ENCODE measurements around the gene FHAD1. TPM values are rescaled to one million over a fixed set of nuclear protein-coding genes. Genes with fewer than 3 reads are reported as not detected.
"Not testable (repeated sequence)": the region's sequence is repeated elsewhere in the genome, so short reads cannot be mapped to it uniquely, and the experiment has no call there.

Gene FHAD1
- total RNA-seq, 1 experiment from 2014 or later, result 0.83 TPM

DNA sequence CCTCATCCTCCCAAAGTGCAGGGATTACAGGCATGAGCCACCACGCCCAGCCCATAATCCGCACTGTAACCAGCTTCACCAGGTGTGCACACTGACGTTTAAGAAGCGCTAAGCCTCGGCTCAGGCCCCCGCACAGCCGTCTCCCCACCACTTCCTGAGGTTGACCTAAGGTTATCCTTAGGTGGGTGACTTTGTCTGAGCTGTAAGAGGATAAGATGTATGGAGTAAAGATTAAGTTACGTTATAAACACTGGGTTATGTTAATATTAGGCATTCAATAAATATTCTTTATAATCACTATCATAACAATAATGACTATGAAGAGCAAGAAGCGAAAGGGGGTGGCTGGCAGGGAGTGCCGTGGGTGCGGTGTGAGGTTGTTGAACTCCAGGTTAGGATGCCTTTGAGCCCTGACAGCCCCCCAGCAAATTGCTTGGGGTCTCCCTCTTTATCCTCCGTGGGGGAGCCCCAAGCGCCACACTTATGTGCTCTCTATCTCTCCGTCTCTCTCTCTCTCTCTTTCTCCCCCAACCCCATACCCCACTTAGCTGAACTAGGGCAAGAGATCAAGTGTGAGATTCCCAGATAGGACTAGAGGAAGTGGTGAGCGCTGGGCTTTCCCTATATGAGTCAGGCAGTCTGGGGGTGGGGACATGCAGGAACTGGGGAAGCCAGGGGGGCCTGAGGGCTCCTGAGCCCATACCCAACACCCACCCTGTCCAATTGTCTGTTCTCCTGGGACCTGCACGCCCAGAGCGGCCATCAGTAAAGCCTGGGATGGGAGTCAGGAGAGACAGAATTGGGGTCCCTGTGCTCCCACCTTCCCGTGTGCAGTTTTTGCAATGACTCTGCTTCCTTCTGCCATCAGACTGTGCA, 170.3 kb downstream of the FHAD1 start:
- H3K4me3 ChIP-seq (ENCODE audit: insufficient read depth, low read depth, low read length), result no peak overlapping the region
- DNase-seq, result peak; percentile 60
- 0 out of 2 replicates have a peak, but pooled peaks cover 1% of the 10 kb centered on the region for H3K27me3 ChIP-seq (ENCODE audit: control insufficient read depth, insufficient read depth, low read length)
- H3K36me3 ChIP-seq (replicated peaks; ENCODE audit: control insufficient read depth, insufficient read depth, low read length), result no peaks in the 10 kb centered on the region

DNA sequence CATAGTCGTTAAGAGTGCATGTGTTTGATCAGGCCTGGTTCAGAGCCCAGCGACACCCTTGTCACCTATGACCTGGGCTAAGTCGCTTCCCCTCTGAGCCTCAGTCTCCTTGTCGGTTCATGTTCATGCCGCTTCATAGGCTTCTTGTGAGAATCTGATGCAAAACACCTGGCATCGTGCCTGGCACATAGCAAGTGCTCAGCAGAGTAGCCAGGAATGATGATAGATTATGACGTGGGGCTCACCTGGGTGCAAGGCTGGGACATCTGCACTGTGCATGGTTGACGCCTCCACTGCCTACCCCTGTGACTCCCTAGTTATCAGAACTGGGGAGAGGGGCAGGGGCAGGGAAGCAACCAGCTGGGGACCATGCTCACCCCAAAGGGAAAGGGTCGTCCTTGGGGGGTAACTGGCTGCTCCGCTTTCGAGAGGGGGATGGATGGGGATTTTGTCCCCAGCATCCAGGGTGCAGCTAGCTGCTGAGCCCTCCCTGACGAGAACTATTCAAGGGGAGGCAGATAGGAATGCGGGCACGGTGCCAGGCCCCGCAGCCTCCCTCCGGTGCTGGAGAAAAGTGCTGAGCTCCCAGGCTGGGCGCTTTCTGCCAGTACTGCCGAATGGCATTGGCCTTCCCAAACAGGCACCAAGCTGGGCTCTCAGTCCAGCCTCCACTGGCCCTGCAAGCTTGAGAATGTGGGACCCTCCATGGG, 171.9 kb downstream of the FHAD1 start:
- H3K27me3 ChIP-seq (ENCODE audit: control insufficient read depth, insufficient read depth, low read length), result no peaks in the 10 kb centered on the region
- no peak overlapping the region for H3K4me3 ChIP-seq (ENCODE audit: insufficient read depth, low read depth, low read length)
- DNase-seq, result no peak
- H3K36me3 ChIP-seq (replicated peaks; ENCODE audit: control insufficient read depth, insufficient read depth, low read length), result no peaks in the 10 kb centered on the region

DNA sequence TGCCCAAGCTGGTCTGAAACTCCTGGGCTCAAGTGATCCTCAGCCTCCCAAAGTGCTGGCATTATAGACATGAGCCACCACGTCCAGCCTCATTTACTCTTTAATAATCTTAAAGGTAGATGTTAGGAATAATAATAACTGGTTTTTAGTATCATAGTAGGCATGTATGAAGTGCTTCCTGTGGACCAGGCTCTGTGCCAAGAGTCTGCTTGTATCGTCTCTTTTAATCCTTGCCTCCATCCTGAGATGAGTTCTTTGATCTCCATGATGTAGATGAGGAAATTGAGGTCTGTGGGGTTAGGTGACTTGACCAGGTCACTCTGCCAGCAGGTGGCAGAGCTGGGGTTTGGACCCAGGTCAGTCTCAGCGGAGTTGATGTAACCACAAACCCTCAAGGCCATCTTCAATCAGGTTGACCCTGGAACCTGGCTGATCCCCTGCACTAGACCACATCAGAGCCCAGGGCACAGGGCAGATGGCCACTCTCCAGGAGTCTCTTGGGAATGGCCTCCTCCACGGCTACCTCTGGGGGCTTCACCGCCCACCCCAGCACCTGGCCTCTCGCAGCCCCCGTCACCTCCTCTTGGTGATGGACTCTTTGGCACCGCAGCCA, 173.9 kb downstream of the FHAD1 start:
- Histone ChIP-seq H3K4me3 (ENCODE audit: insufficient read depth, low read depth, low read length) (no peak overlapping the region), H3K36me3 (replicated peaks; ENCODE audit: control insufficient read depth, insufficient read depth, low read length) (no peaks in the 10 kb centered on the region), H3K27me3 (ENCODE audit: control insufficient read depth, insufficient read depth, low read length) (no peaks in the 10 kb centered on the region)
- no peak for DNase-seq

DNA sequence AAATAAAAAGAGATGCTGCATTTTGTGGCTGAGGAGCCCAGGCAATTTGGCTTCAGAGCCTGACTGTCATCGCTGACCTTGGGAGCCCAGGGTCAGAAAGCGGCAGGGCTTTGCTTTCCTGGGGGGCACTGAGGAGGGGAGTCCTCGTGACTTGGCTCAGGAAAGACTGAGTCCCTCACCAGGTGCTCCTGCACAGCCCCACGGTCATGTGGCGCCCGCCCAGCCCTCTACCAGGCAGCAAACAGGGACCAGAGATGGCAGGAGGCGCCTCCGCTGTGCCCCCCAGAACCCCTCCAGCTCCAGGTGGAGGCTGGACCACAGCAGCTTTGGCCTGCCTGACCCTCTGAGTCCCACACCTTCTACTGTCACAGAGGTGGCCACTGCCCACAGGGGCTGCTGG, 175.8 kb downstream of the FHAD1 start:
- Histone ChIP-seq H3K4me3 (ENCODE audit: insufficient read depth, low read depth, low read length) (no peak overlapping the region), H3K36me3 (replicated peaks; ENCODE audit: control insufficient read depth, insufficient read depth, low read length) (peaks cover 2% of the 10 kb centered on the region), H3K27me3 (ENCODE audit: control insufficient read depth, insufficient read depth, low read length) (no peaks in the 10 kb centered on the region)
- DNase-seq, result no peak

DNA sequence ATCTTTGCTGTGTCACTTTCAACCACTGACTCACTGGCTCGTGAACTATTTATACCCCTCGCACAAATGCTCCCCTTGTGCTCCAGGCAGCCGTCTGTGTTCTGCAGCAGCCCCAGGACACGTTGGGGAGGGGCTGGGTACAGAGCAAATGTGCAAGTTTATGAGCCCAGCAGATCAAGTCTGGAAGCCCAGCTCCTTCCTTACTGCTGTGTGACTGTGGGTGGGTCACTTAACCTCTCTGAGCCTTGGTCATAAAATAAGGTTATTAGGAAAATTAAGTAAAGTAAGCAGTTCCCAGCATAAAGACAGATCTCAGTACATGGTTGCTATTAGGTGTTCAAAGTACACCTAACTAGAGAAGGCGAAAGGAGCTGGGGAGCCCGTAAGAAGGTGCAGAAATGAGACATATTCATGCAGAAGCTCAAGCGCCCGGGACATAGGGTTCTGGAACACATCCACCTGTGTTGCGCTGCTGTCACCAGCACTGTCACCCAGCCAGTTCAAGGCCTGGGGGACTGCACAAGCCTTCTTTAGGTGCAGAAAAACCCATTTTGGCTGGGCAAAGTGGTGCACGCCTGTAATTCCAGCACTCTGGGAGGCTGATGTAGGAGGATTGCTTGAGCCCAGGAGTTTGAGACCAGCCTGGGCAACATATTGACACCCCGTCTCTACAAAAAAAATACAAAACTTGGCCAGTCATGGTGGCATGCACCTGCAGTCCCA, 176.5 kb downstream of the FHAD1 start:
- no peak overlapping the region for H3K4me3 ChIP-seq (ENCODE audit: insufficient read depth, low read depth, low read length)
- no peaks in the 10 kb centered on the region for H3K27me3 ChIP-seq (ENCODE audit: control insufficient read depth, insufficient read depth, low read length)
- peaks cover 2% of the 10 kb centered on the region for H3K36me3 ChIP-seq (replicated peaks; ENCODE audit: control insufficient read depth, insufficient read depth, low read length)
- DNase-seq, result no peak

DNA sequence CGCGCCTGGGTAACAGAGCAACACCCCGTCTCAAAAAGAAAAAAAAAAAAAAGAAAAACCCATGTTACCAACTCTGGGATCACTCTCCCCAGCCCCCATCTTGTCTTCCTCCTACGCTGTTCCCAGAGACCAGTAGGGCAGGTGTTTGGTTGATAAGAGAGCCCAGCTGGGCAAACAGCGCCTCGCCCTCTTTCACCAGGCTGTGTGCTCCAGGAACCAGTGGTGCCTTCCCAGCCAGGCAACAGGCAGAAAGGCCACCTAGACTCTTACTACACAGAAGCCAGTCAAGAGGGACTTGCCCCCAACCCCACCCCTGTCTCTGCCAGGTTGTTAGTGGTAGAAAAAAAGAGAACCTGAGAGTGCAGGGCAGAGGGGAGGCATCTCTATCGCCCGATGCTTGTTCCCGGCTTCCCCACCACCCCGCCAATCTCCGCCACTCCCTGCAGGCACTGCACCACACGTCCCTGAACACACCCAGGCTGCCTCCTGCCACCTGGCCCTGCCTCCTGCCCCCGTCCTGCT, 177.2 kb downstream of the FHAD1 start:
- H3K4me3 ChIP-seq (ENCODE audit: insufficient read depth, low read depth, low read length), result no peak overlapping the region
- H3K27me3 ChIP-seq (ENCODE audit: control insufficient read depth, insufficient read depth, low read length), result no peaks in the 10 kb centered on the region
- H3K36me3 ChIP-seq (replicated peaks; ENCODE audit: control insufficient read depth, insufficient read depth, low read length), result peaks cover 2% of the 10 kb centered on the region
- DNase-seq, result peak; percentile 52

DNA sequence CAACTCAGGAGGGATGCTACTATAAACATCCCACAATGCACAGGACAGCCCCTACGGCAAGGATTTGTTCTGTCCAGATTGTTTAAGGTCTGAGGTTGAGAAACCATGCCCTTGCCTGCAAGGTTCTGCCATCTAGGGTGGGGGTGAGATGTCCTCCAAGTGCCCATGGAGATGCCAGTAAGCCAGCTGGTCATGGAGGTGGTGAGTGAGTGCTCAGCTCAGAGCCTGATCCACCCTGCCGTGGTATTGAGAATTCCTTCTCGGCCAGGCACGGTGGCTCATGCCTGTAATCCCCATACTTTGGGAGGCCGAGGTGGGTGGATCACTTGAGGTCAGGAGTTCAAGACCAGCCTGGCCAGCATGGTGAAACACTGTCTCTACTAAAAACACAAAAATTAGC, 178.0 kb downstream of the FHAD1 start:
- peaks cover 2% of the 10 kb centered on the region for H3K36me3 ChIP-seq (replicated peaks; ENCODE audit: control insufficient read depth, insufficient read depth, low read length)
- no peak overlapping the region for H3K4me3 ChIP-seq (ENCODE audit: insufficient read depth, low read depth, low read length)
- no peak for DNase-seq
- no peaks in the 10 kb centered on the region for H3K27me3 ChIP-seq (ENCODE audit: control insufficient read depth, insufficient read depth, low read length)

DNA sequence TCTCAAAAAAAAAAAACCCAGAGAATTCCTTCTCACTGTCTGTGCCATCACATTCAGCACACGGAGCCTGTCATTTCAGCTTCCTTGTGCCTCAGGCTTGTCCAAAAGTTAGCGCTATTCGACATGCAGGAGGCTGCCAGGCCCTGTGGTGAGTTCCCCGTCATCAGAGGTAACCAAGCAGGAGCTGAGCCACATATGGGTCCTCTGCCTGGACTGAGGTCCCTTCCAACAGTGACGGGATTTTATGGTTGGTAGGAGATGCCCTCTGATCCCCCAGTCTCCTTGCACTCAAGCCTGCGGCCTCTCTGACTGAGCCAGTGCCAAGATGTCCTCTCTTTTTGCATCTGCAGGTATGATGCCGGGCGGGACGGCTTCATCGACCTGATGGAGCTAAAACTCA, 178.5 kb downstream of the FHAD1 start:
- Histone ChIP-seq H3K4me3 (ENCODE audit: insufficient read depth, low read depth, low read length) (no peak overlapping the region), H3K27me3 (ENCODE audit: control insufficient read depth, insufficient read depth, low read length) (no peaks in the 10 kb centered on the region), H3K36me3 (replicated peaks; ENCODE audit: control insufficient read depth, insufficient read depth, low read length) (peaks cover 2% of the 10 kb centered on the region)
- no peak for DNase-seq

DNA sequence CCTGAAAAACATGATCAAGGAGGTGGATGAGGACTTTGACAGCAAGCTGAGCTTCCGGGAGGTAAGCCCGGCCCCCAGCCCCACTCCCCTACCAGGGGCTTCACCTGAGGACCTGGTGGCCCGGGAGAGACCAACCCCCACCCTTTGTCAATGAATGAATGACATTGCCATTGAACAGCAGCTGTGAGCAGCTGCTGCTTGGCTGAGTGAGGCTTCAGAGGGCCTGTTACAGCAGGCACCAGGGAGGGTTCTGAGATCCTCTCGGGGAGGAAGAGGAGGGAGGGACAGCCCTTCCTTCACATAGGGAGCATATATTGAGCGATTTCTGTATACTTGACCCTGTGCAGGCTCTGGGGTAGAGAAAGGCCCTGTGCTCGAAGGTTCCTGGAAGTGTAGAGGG, 178.9 kb downstream of the FHAD1 start:
- no peaks in the 10 kb centered on the region for H3K27me3 ChIP-seq (ENCODE audit: control insufficient read depth, insufficient read depth, low read length)
- no peak overlapping the region for H3K4me3 ChIP-seq (ENCODE audit: insufficient read depth, low read depth, low read length)
- H3K36me3 ChIP-seq (replicated peaks; ENCODE audit: control insufficient read depth, insufficient read depth, low read length), result peaks cover 2% of the 10 kb centered on the region
- DNase-seq, result no peak

DNA sequence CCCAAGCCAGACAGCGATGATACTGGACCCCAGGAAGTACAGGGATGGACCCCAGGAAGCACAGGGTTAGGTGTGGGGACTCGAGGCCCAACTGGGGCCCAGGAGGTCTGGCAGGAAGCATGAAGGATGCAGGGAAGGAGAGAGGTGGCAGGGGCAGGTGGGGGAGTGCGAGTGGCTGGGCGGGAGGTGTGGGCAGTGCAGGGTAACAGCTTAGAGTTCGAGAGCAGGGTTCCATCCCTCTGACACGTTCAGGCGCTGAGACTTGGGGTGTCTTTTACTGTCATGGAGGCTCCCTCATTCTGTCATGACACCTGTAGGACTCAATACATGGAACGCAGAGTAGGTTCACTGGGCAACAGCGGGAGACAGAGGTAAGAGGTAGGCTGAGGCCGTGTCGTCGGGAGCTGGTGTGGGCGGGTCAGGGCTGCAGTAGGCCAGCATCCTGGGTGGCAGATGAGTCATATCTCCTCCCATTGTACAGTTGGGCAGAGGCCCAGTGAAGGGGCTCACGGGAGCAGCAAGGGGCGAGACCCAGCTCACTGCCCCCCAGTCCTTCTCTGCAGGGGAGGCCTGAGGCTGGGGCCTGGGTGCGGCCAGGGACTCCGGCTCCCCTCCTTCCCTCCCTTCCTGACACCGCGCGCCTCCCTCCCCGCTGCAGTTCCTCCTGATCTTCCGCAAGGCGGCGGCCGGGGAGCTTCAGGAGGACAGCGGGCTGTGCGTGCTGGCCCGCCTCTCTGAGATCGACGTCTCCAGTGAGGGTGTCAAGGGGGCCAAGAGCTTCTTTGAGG, 179.7 kb downstream of the FHAD1 start:
- DNase-seq, result peak; percentile 59
- Histone ChIP-seq H3K4me3 (ENCODE audit: insufficient read depth, low read depth, low read length) (no peak overlapping the region), H3K27me3 (ENCODE audit: control insufficient read depth, insufficient read depth, low read length) (no peaks in the 10 kb centered on the region), H3K36me3 (replicated peaks; ENCODE audit: control insufficient read depth, insufficient read depth, low read length) (peaks cover 2% of the 10 kb centered on the region)

DNA sequence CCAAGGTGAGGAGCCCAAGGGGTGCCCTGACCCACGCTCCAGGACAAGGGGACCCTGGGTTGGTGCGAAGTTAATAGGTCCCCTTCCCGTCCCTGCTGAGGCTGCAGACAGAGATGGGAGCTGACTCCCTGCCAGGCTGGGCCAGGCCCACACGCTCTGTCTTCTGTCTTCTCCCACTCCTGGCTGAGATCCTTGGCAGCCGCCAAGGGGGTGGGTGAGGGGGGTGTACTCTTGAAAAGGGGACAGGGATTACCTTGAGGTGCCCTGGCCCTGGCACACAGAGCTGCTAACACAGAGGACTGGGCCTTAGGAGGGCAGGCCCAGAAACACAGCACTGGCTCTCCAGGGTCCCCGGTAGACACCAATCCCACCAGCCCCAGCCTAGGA, 180.2 kb downstream of the FHAD1 start:
- H3K4me3 ChIP-seq (ENCODE audit: insufficient read depth, low read depth, low read length), result no peak overlapping the region
- no peak for DNase-seq
- no peaks in the 10 kb centered on the region for H3K27me3 ChIP-seq (ENCODE audit: control insufficient read depth, insufficient read depth, low read length)
- peaks cover 2% of the 10 kb centered on the region for H3K36me3 ChIP-seq (replicated peaks; ENCODE audit: control insufficient read depth, insufficient read depth, low read length)

DNA sequence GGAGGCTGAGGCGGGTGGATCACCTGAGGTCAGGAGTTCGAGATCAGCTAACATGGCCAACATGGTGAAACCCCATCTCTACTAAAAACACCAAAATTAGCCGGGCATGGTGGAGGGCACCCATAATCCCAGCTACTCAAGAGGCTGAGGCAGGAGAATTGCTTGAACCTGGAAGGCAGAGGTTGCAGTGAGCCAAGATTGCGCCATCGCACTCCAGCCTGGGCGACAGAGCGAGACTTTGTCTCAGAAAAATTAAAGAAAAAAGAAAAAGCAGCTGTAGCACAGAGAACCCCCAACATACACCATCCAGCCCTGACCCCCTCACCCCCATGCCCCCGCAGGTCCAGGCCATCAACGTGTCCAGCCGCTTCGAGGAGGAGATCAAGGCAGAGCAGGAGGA, 181.2 kb downstream of the FHAD1 start:
- H3K36me3 ChIP-seq (replicated peaks; ENCODE audit: control insufficient read depth, insufficient read depth, low read length); DNase-seq; H3K27me3 ChIP-seq (ENCODE audit: control insufficient read depth, insufficient read depth, low read length); H3K4me3 ChIP-seq (ENCODE audit: insufficient read depth, low read depth, low read length): not testable (repeated sequence)

DNA sequence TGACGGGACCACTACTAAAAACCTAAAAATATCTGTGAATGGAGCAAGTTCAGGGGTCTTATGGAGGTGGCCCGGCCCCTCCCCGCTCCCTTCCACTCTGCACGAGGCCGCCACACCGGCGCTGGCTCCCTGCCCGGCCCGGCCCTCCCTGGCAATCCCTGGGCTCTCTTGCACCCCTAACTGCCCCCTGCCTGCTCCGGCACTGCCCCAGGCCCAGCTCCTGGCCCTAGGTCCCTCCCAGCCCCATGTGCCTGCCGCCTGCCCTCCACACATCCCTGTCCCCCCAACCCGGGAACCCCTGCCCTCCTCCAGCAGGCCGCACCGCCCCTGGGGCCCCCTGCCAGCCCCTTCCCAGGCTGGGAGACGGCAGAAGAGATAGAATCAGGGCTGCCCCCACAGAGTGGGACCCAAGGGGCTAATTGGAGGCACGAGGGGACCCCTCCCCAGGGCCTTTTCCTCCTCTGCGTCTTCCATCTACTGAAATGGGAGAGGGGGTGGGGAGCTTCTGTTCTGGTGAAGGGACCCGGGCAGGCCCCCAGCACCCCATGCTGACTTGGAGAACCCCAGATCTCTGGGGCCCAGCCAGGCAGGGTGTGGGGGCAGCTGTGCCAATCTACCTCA, 181.9 kb downstream of the FHAD1 start:
- Histone ChIP-seq H3K36me3 (replicated peaks; ENCODE audit: control insufficient read depth, insufficient read depth, low read length) (peaks cover 2% of the 10 kb centered on the region), H3K4me3 (ENCODE audit: insufficient read depth, low read depth, low read length) (no peak overlapping the region), H3K27me3 (ENCODE audit: control insufficient read depth, insufficient read depth, low read length) (no peaks in the 10 kb centered on the region)
- peak; percentile 55 for DNase-seq

All from H7 (cell line).